Measurements from ENCODE around the gene FBN2.

DNA sequence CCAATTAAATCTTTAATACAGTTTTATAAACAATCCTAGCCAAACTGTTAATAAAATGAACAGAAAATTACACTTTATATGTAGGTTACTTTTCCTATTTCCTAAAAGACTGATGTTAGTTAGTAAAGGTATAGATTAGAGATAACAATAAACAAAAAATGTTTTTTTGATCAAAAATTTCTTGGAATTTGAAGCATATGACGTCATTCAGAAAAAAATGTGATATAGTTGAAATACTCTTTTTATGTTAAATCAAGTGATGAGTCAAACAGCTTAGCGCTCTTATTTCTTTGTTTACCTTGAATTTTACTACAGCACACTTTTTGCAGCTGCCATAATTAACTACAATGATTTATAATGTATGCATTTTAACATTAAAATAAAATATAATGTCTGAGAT lies 258.7 kb downstream of the FBN2 start:
- TF ChIP-seq POLR2A (IDR thresholded peaks at IDR 0.05; ENCODE audit: borderline replicate concordance, extremely low read depth, insufficient read depth, insufficient read length) = no peak
- no peak for TF ChIP-seq JUND (IDR thresholded peaks at IDR 0.05)
- no peak for TF ChIP-seq ZFX (IDR thresholded peaks at IDR 0.05)
- TF ChIP-seq EZH2phosphoT487 (IDR thresholded peaks at IDR 0.05; ENCODE audit: borderline replicate concordance) = no peak
- TF ChIP-seq, protein P1, sequence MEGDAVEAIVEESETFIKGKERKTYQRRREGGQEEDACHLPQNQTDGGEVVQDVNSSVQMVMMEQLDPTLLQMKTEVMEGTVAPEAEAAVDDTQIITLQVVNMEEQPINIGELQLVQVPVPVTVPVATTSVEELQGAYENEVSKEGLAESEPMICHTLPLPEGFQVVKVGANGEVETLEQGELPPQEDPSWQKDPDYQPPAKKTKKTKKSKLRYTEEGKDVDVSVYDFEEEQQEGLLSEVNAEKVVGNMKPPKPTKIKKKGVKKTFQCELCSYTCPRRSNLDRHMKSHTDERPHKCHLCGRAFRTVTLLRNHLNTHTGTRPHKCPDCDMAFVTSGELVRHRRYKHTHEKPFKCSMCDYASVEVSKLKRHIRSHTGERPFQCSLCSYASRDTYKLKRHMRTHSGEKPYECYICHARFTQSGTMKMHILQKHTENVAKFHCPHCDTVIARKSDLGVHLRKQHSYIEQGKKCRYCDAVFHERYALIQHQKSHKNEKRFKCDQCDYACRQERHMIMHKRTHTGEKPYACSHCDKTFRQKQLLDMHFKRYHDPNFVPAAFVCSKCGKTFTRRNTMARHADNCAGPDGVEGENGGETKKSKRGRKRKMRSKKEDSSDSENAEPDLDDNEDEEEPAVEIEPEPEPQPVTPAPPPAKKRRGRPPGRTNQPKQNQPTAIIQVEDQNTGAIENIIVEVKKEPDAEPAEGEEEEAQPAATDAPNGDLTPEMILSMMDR (IDR thresholded peaks at IDR 0.05 in 2 of 3, conservative IDR thresholded peaks at IDR 0.05 in 1 of 3; ENCODE audit: borderline replicate concordance in 1 of 3, insufficient read depth in 1 of 3, low read depth in 2 of 3, low read length in 2 of 3) = no peak
- no peak for TF ChIP-seq EZH2 (IDR thresholded peaks at IDR 0.05)
- TF ChIP-seq POLR2AphosphoS5 (IDR thresholded peaks at IDR 0.05; ENCODE audit: low read depth, low read length) = no peak
- TF ChIP-seq CBX3 (IDR thresholded peaks at IDR 0.05; ENCODE audit: low read depth) = no peak
- no peak for TF ChIP-seq ELF1 (IDR thresholded peaks at IDR 0.05; ENCODE audit: borderline replicate concordance, low read depth)
- TF ChIP-seq, protein P2, sequence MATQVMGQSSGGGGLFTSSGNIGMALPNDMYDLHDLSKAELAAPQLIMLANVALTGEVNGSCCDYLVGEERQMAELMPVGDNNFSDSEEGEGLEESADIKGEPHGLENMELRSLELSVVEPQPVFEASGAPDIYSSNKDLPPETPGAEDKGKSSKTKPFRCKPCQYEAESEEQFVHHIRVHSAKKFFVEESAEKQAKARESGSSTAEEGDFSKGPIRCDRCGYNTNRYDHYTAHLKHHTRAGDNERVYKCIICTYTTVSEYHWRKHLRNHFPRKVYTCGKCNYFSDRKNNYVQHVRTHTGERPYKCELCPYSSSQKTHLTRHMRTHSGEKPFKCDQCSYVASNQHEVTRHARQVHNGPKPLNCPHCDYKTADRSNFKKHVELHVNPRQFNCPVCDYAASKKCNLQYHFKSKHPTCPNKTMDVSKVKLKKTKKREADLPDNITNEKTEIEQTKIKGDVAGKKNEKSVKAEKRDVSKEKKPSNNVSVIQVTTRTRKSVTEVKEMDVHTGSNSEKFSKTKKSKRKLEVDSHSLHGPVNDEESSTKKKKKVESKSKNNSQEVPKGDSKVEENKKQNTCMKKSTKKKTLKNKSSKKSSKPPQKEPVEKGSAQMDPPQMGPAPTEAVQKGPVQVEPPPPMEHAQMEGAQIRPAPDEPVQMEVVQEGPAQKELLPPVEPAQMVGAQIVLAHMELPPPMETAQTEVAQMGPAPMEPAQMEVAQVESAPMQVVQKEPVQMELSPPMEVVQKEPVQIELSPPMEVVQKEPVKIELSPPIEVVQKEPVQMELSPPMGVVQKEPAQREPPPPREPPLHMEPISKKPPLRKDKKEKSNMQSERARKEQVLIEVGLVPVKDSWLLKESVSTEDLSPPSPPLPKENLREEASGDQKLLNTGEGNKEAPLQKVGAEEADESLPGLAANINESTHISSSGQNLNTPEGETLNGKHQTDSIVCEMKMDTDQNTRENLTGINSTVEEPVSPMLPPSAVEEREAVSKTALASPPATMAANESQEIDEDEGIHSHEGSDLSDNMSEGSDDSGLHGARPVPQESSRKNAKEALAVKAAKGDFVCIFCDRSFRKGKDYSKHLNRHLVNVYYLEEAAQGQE (IDR thresholded peaks at IDR 0.05; ENCODE audit: low read depth) = no peak
- TF ChIP-seq, protein P3, sequence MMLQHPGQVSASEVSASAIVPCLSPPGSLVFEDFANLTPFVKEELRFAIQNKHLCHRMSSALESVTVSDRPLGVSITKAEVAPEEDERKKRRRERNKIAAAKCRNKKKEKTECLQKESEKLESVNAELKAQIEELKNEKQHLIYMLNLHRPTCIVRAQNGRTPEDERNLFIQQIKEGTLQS (IDR thresholded peaks at IDR 0.05) = no peak
- TF ChIP-seq EGR1 (IDR thresholded peaks at IDR 0.05; ENCODE audit: low read depth) = no peak
- TF ChIP-seq RAD21 (IDR thresholded peaks at IDR 0.05; ENCODE audit: low read depth) = no peak
